ENCODE results near the gene COPS6. TPM values are rescaled to one million over a fixed set of nuclear protein-coding genes. Genes with fewer than 3 reads are reported as not detected.

COPS6 gene
- total RNA-seq, 5 donors from 2014 or later (not counting 1 experiment from before 2014, with no cell fraction given) = 67.1 to 71.1 (median 68.3) TPM

Other genes with a start within 250 kb of the COPS6 start
- gene OR2AE1, start 211.9 kb upstream of the COPS6 start, total RNA-seq = 1 to 10 TPM in 2 of 5 donors, under 1 TPM in 2, not detected in 1; 0.35 to 1.3 (median 1.0) TPM
- 10 to 100 TPM; 35.8 to 60.9 (median 55.9) TPM for gene TRIM4, start 169.4 kb upstream of the COPS6 start, total RNA-seq
- under 1 TPM in 4 of 5 donors, not detected in 1; 0.38 to 0.58 (median 0.53) TPM for gene GJC3, start 159.3 kb upstream of the COPS6 start, total RNA-seq
- 1 to 10 TPM in 1 of 5 donors, under 1 TPM in 2, not detected in 2; 0.56 to 1.3 (median 0.89) TPM for gene AZGP1, start 112.9 kb upstream of the COPS6 start, total RNA-seq
- gene ZKSCAN1, start 73.4 kb upstream of the COPS6 start, total RNA-seq = 10 to 100 TPM; 60.7 to 94.0 (median 86.8) TPM
- 1 to 10 TPM; 4.4 to 9.9 (median 9.3) TPM for gene ZSCAN21, start 39.2 kb upstream of the COPS6 start, total RNA-seq
- gene ZNF3, start 7.2 kb upstream of the COPS6 start, total RNA-seq = 10 to 100 TPM; 31.7 to 39.2 (median 35.4) TPM
- gene MCM7, start 12.4 kb downstream of the COPS6 start, total RNA-seq = 100 to 1,000 TPM in 4 of 5 donors, 10 to 100 TPM in 1; 95.2 to 181 (median 164) TPM
- gene AP4M1, start 12.7 kb downstream of the COPS6 start, total RNA-seq = 10 to 100 TPM in 3 of 5 donors, 1 to 10 TPM in 2; 5.5 to 18.7 (median 11.6) TPM
- gene TAF6, start 30.4 kb downstream of the COPS6 start, total RNA-seq = 10 to 100 TPM; 44.1 to 73.5 (median 61.3) TPM
- 10 to 100 TPM; 23.9 to 90.0 (median 79.6) TPM for gene CNPY4, start 30.7 kb downstream of the COPS6 start, total RNA-seq
- gene MBLAC1, start 38.0 kb downstream of the COPS6 start, total RNA-seq = 1 to 10 TPM; 3.2 to 8.6 (median 5.3) TPM
- gene LAMTOR4, start 59.9 kb downstream of the COPS6 start, total RNA-seq = 100 to 1,000 TPM; 140 to 216 (median 187) TPM
- 10 to 100 TPM; 52.0 to 97.2 (median 79.0) TPM for gene TRAPPC14, start 69.8 kb downstream of the COPS6 start, total RNA-seq
- gene GAL3ST4, start 79.6 kb downstream of the COPS6 start, total RNA-seq = 10 to 100 TPM; 10.5 to 29.7 (median 18.0) TPM
- 10 to 100 TPM; 12.4 to 37.0 (median 26.3) TPM for gene GPC2, start 88.4 kb downstream of the COPS6 start, total RNA-seq
- 1 to 10 TPM; 4.8 to 8.7 (median 7.3) TPM for gene STAG3, start 88.9 kb downstream of the COPS6 start, total RNA-seq
- 10 to 100 TPM; 45.0 to 96.8 (median 78.0) TPM for gene PVRIG, start 131.0 kb downstream of the COPS6 start, total RNA-seq
- not detected for gene SPDYE3, start 218.7 kb downstream of the COPS6 start, total RNA-seq